HG03064 (cell line): ENCODE measurements around the gene SLC26A8.

Experiments used
- ATAC-seq: cut with Tn5 transposase; IDR thresholded peaks from one replicate; pipeline ENCODE4 v1.9.1; 2021; ENCODE audit warnings: low read depth; ENCODE audit not compliant: unreplicated experiment

Gene SLC26A8

GRCh38 chr6:36023996-36024795 lies at the start of gene SLC26A8:
Gene SLC26A8 (minus strand): TSS chr6:36024641. CDS start chr6:36019707, 4,934 bp downstream.
- no peak for ATAC-seq

- ATAC-seq = no peak
Measured at GRCh38 chr6:36073587-36073986, 49.1 kb upstream of the SLC26A8 start.

- ATAC-seq = no peak
Measured at GRCh38 chr6:36072681-36073080, 48.2 kb upstream of the SLC26A8 start.

GRCh38 chr6:36071714-36072113 lies 47.3 kb upstream of the SLC26A8 start:
- no peak for ATAC-seq

- no peak for ATAC-seq
Measured at GRCh38 chr6:36071281-36071680, 46.8 kb upstream of the SLC26A8 start.

GRCh38 chr6:36070252-36070651 lies 45.8 kb upstream of the SLC26A8 start:
- ATAC-seq = no peak

- ATAC-seq = no peak
Measured at GRCh38 chr6:36069573-36069972, 45.1 kb upstream of the SLC26A8 start.

GRCh38 chr6:36068586-36068985 lies 44.1 kb upstream of the SLC26A8 start:
- no peak for ATAC-seq

- ATAC-seq = no peak
Measured at GRCh38 chr6:36068012-36068392, 43.6 kb upstream of the SLC26A8 start.

GRCh38 chr6:36067374-36068011 lies 43.1 kb upstream of the SLC26A8 start:
- no peak for ATAC-seq

GRCh38 chr6:36066817-36067216 lies 42.4 kb upstream of the SLC26A8 start:
- ATAC-seq = no peak

- no peak for ATAC-seq
Measured at GRCh38 chr6:36065916-36066315, 41.5 kb upstream of the SLC26A8 start.

GRCh38 chr6:36064770-36065396 lies 40.4 kb upstream of the SLC26A8 start:
- no peak for ATAC-seq

- no peak for ATAC-seq
Measured at GRCh38 chr6:36063318-36064060, 39.0 kb upstream of the SLC26A8 start.

- no peak for ATAC-seq
Measured at GRCh38 chr6:36062247-36062646, 37.8 kb upstream of the SLC26A8 start.

GRCh38 chr6:36061236-36061635 lies 36.8 kb upstream of the SLC26A8 start:
- ATAC-seq = no peak

GRCh38 chr6:36056178-36056577 lies 31.7 kb upstream of the SLC26A8 start:
- no peak for ATAC-seq

GRCh38 chr6:36054956-36055355 lies 30.5 kb upstream of the SLC26A8 start:
- no peak for ATAC-seq

GRCh38 chr6:36054415-36054814 lies 30.0 kb upstream of the SLC26A8 start:
- no peak for ATAC-seq

- no peak for ATAC-seq
Measured at GRCh38 chr6:36053878-36054277, 29.4 kb upstream of the SLC26A8 start.

GRCh38 chr6:36052097-36052496 lies 27.7 kb upstream of the SLC26A8 start:
- ATAC-seq = no peak
